Gastrocnemius medialis (tissue), 4 donors: Measurements from ENCODE around the gene FYCO1. TPM values are rescaled to one million over a fixed set of nuclear protein-coding genes. Genes with fewer than 3 reads are reported as not detected.

ENCODE experiments used
- ATAC-seq, 2 donors: fragments of 150-250 bp; one replicate each; pipeline ENCODE4 v1.9.1; 2016
- DNase-seq, 2 donors: peaks; one replicate each; pipeline ENCODE4 v3.0.0-alpha.2; 2019
- H3K27ac ChIP-seq, 4 donors: fragments of 200-600 bp; sonication (generic); 1 replicate in 1 of 4; 2 replicates in 3 of 4; pipeline ENCODE4 v1.5.1; 2016 to 2018; ENCODE audit warnings: mild to moderate bottlenecking in 2 of 4, moderate library complexity in 1 of 4
- H3K27me3 ChIP-seq, 3 donors: fragments of 200-600 bp; sonication (generic) in 2 of 3; 1 replicate in 1 of 3; 2 replicates in 2 of 3; pipeline versions ENCODE4 v1.5.1 to v1.6.0; 2016 to 2019; ENCODE audit warnings: mild to moderate bottlenecking in 1 of 3, moderate library complexity in 1 of 3
- H3K36me3 ChIP-seq, 2 donors: fragments of 200-600 bp; sonication (generic) in 1 of 2; one replicate each; pipeline ENCODE4 v1.5.1; 2017 to 2018
- H3K4me1 ChIP-seq, 2 donors: fragments of 200-600 bp; sonication (generic) in 1 of 2; one replicate each; pipeline ENCODE4 v1.5.1; 2016 to 2017; ENCODE audit warnings: mild to moderate bottlenecking in 2 of 2
- H3K4me3 ChIP-seq, 4 donors: fragments of 200-600 bp; sonication (generic) in 3 of 4; 1 replicate in 1 of 4; 2 replicates in 3 of 4; pipeline ENCODE4 v1.5.1; 2016 to 2019; ENCODE audit warnings: mild to moderate bottlenecking in 2 of 4
- H3K9me3 ChIP-seq, 3 donors: fragments of 200-600 bp; sonication (generic) in 2 of 3; 1 replicate in 1 of 3; 2 replicates in 2 of 3; pipeline ENCODE4 v1.5.1; 2016 to 2019
- POLR2A ChIP-seq, 2 donors: fragments of 450-650 bp; IDR thresholded peaks; one replicate each; pipeline ENCODE4 v1.6.1; 2017; ENCODE audit warnings: antibody characterized with exemption in 2 of 2, mild to moderate bottlenecking in 2 of 2, moderate library complexity in 2 of 2
- in situ Hi-C, 4 donors: fragments of 200-750 bp; cut with MboI; loops; one replicate each; pipeline versions ENCODE4 v1.15.0 to v1.8.0; 2017; ENCODE audit warnings: low sequenced_read_pairs in 4 of 4
- intact Hi-C: fragments of 100-400 bp; cut with DNase I; formaldehyde crosslinking; loops from one replicate; pipeline ENCODE4 v1.15.1; 2023; ENCODE audit warnings: low total_unique reads
- total RNA-seq, 4 donors: library from RNA; depleted of rRNA; stranded (reverse); fragments of >200 nt; gene quantifications; one replicate each; pipeline versions ENCODE4 v1.1.0 to v1.2.3, GENCODE V29; 2016
- TF ChIP-seq, protein P1 (sequence below), 5 experiments: fragments of 450-650 bp in 3 of 5; fragments of 200-600 bp in 2 of 5; sonication (generic) in 2 of 5; IDR thresholded peaks in 4 of 5; conservative IDR thresholded peaks in 1 of 5; 1 replicate in 4 of 5; 2 replicates in 1 of 5; pipeline ENCODE4 v1.5.1; 2016 to 2019; ENCODE audit warnings: antibody characterized with exemption in 5 of 5, mild to moderate bottlenecking in 3 of 5, moderate library complexity in 3 of 5

FYCO1 gene
- total RNA-seq, 4 donors from 2014 or later, result 47.4 to 99.8 (median 84.2) TPM

DNA sequence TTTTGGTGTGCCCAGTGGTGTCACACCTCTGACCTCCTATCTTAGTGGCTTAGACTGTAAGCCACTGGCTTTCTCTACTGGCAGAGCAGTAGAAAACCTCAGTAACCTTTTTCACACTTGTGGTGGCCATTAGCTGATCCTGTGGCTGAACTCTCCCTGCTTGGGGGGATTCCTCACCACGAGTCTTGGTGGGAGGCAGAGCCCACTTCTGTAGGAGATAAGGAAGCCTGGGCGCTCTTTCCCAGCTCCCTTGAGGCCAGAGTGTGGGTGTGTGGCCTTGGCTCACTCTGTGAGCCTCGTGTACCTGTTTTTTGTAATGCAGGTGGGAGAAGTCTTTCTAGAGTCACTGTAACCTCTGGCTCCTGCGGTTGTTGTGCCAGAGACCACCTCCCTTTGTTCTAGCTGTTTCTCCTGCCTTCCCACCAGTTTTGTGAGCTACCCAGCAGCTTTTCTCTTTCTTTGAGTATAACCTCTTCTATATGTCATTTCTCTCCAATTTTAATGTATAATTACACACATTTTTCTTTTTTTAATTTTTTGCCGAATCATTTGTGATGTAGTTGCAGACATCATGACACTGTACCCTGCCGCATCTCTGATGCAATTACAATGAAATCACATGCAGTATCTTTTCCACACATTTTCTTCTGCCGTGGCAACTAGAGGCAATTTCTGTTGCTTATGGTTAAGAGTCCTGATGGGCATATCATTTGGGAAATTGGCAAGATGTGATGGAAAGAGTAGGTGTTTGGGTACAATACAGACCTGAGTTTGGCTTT lies 17.9 kb upstream of the FYCO1 start:
- intact Hi-C loops (no loop called here), in situ Hi-C loops (no loop called here)
- H3K4me1 ChIP-seq, result no peaks in the 10 kb centered on the region
- H3K36me3 ChIP-seq, result no peaks in the 10 kb centered on the region
- H3K27ac ChIP-seq, result no peak overlapping the region
- no peaks in the 10 kb centered on the region for H3K9me3 ChIP-seq
- ATAC-seq (no peak), DNase-seq (no peak)
- H3K27me3 ChIP-seq, result no peaks in the 10 kb centered on the region
- no peak for TF ChIP-seq POLR2A (IDR thresholded peaks at IDR 0.05)
- TF ChIP-seq, protein P1, sequence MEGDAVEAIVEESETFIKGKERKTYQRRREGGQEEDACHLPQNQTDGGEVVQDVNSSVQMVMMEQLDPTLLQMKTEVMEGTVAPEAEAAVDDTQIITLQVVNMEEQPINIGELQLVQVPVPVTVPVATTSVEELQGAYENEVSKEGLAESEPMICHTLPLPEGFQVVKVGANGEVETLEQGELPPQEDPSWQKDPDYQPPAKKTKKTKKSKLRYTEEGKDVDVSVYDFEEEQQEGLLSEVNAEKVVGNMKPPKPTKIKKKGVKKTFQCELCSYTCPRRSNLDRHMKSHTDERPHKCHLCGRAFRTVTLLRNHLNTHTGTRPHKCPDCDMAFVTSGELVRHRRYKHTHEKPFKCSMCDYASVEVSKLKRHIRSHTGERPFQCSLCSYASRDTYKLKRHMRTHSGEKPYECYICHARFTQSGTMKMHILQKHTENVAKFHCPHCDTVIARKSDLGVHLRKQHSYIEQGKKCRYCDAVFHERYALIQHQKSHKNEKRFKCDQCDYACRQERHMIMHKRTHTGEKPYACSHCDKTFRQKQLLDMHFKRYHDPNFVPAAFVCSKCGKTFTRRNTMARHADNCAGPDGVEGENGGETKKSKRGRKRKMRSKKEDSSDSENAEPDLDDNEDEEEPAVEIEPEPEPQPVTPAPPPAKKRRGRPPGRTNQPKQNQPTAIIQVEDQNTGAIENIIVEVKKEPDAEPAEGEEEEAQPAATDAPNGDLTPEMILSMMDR (IDR thresholded peaks at IDR 0.05 in 4 of 5, conservative IDR thresholded peaks at IDR 0.05 in 1 of 5), result no peak
- no peak overlapping the region for H3K4me3 ChIP-seq

DNA sequence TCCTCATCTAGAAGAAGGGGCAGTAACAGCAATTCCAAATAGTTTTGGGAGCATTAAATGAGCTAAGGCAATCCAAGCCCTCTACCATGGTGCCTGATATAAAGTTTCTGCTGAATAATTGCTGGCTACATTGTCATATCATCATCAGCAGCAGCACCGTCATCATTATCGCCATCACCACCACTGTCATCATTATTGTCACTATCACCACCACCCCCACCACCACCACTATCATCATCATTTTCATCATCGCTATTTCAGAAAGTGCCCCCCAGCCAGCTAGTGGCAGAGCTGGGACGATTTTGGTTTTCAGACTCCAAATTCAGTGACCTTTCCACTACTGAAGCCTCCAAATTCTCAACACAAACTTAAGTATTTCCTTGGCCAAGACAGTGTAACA lies 16.6 kb upstream of the FYCO1 start:
- ATAC-seq, result no peak
- DNase-seq, result no peak
- intact Hi-C loops, result no loop called here

DNA sequence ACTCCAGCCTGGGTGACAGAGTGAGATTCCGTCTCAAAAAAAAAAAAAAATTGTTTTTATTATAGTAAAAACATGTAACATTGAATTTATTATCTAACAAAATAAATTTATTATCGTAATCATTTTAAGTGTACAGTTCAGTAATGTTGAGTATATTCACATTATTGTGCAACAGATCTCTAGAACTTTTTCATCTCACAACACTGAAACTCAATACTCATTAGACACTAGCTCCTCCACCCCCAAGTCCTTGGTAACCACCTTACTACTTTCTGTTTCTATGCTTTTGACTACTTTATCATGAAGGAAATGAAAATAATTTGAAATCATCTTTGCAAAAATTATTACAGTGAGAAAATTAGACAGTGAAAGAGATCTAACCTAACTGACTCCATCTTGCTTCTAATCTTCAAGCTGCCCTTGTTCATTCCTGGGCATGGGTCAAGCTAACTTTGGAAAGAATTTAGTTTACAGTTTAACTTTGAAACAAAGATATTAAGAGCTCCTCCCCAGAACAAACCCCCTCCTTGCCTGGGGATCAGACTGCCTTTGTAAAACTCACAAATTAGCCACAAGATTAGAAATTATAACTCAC lies 15.0 kb upstream of the FYCO1 start:
- Histone ChIP-seq H3K9me3 (no peaks in the 10 kb centered on the region), H3K4me1 (peaks cover 9 to 11% of the 10 kb centered on the region in 2 donors), H3K36me3 (no peaks in the 10 kb centered on the region), H3K27me3 (no peaks in the 10 kb centered on the region), H3K27ac (no peak overlapping the region), H3K4me3 (no peak overlapping the region)
- ATAC-seq (no peak), DNase-seq (no peak)
- TF ChIP-seq, protein P1 (IDR thresholded peaks at IDR 0.05 in 4 of 5, conservative IDR thresholded peaks at IDR 0.05 in 1 of 5), result no peak
- intact Hi-C loops, result no loop called here
- in situ Hi-C loops, result no loop called here

More for the DNA sequence above, 16.6 kb upstream of the FYCO1 start:
- in situ Hi-C loops, result no loop called here
- no peaks in the 10 kb centered on the region for H3K9me3 ChIP-seq
- H3K36me3 ChIP-seq, result no peaks in the 10 kb centered on the region
- H3K4me3 ChIP-seq, result no peak overlapping the region
- no peaks in the 10 kb centered on the region for H3K4me1 ChIP-seq
- H3K27me3 ChIP-seq, result no peaks in the 10 kb centered on the region
- no peak overlapping the region for H3K27ac ChIP-seq
- TF ChIP-seq, protein P1 (IDR thresholded peaks at IDR 0.05 in 4 of 5, conservative IDR thresholded peaks at IDR 0.05 in 1 of 5), result no peak
- TF ChIP-seq POLR2A (IDR thresholded peaks at IDR 0.05), result no peak

DNA sequence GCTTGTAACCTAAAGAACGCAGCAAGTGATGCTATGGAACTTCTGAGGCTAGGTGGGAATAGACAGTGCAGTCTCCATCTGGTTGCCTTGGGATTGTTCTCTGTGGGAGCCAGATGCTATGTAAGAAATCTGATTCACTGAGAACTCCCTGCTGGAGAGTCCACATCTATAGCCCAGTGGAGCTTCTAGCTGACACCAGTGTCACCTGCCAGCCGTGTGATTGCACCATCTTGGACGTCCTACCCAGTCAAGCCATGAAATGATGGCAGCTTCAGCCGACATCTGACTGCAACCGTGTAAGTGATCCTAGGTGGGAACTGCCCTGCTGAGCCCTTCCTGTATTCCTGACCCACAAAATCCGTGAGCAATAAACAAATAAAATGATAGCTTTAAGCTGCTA lies 12.4 kb upstream of the FYCO1 start:
- no peaks in the 10 kb centered on the region for H3K36me3 ChIP-seq
- H3K4me3 ChIP-seq, result no peak overlapping the region
- H3K27me3 ChIP-seq, result no peaks in the 10 kb centered on the region
- in situ Hi-C loops, result no loop called here
- intact Hi-C loops, result loop anchor here (5.0 kb wide), 1 partner anchor 69 kb away; no protein-coding TSS in a partner anchor
- DNase-seq (peak; percentile 77 to 79), ATAC-seq (peak; percentile 91 to 96)
- no peak for TF ChIP-seq POLR2A (IDR thresholded peaks at IDR 0.05)
- TF ChIP-seq, protein P1 (IDR thresholded peaks at IDR 0.05 in 4 of 5, conservative IDR thresholded peaks at IDR 0.05 in 1 of 5), result no peak
- H3K4me1 ChIP-seq, result peaks cover 9 to 11% of the 10 kb centered on the region in 2 donors
- no peaks in the 10 kb centered on the region for H3K9me3 ChIP-seq
- peak overlapping the region; percentile 31 to 72 (median 48) for H3K27ac ChIP-seq
